NCI-H524 (cell line): ENCODE measurements around the gene GNB1L.
A peak's percentile ranks its signal among the peaks of the same experiment; 100 is the strongest.

Source experiments
- DNase-seq, 2 experiments: peaks; one replicate each; lab custom pipeline; 2025; lab: John Stamatoyannopoulos, UW

GNB1L gene

DNA sequence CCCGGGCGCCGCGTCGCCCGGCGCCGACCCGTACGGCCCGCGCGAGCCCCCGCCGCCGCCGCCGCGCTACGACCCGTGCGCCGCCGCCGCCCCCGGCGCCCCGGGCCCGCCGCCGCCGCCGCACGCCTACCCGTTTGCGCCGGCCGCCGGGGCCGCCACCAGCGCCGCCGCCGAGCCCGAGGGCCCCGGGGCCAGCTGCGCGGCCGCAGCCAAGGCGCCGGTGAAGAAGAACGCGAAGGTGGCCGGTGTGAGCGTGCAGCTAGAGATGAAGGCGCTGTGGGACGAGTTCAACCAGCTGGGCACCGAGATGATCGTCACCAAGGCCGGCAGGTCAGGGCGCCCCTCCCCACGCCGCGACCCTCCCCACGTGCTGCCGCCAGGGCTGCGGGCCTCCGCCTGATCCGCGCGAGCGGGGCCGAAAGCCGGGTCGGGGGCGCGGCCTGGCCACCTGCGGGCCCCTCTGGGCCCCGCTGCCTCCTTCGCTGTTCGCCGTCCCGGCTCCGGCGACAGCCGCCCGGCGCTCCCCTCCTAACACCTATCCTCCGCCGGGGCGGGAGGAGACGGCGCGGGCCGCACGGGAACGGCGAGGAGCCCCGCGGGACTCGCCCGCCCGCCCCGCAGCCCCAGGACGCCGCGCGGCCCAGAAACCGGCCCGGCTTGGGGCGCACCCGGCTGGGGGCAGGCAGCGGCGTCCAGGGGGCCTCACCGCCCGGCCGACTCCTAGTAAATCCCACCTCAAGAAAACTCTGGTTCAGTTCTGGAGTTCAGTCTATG, 93.5 kb downstream of the GNB1L start:
- DNase-seq: no peak

GRCh38 chr22:19760058-19760950, 94.4 kb downstream of the GNB1L start, which contains the start of gene TBX1:
Gene TBX1 (plus strand): TSS chr22:19760778. CDS start chr22:19760844, 66 bp downstream.
- no peak for DNase-seq

DNA sequence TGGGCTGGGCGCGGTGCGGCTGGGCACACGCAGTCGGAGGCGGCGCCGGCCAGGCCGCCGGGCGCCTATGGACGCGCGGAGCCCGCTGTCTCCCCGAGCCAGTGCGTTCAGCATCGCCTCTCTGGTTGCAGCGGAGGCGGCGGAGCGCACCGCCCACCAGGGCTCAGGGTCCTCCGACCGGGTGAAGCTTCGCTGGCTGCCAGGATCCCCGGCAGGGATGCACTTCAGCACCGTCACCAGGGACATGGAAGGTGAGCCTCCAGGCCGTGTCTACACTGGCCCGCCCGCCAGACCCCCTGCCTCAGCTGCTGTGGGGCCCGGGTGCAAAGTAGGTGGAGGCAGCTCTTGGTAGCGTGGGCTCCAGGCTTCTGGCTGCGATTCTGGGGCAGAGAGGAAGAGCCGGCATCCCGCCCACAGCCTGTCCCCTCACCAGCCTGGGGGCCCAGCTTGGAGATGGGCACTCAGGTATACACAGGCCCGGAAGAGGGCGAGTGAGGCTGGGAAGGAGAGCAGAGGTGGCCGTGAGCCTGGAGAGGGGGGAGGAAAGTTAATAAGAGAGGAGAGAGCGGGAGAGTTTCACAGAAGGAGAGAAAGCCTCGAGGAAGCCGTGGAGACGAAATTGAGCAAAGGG, 95.1 kb downstream of the GNB1L start:
- peak in 1 of 2 experiments; percentile 27 for DNase-seq

DNA sequence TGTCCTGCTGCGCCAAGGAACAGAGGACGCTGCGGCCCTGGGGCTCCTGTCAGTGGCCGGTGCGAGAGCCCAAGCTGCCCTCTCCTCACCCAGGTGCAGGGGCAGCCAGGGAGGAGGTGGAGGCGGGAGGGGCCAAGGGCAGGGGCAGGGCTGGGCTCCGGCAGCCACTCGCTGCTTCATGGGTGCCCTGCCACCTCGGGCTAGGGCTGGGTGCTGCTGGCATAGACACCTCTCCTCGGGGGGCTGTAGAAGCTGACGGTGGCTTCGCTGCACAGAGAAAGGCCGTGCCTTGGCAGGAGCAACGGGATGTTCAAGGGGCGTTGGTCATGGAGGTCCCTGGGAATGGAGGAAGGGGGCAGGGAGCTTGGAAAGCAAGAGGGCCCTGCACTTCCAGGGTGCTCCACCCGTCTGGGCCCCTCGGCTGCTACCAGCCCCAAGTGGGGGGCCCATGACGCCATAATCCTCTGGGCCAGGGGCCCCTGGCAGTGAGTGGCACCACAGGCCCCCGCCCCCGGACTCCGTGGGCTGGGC, 95.7 kb downstream of the GNB1L start:
- DNase-seq: no peak

GRCh38 chr22:19757985-19758895, 96.4 kb downstream of the GNB1L start:
- no peak for DNase-seq

GRCh38 chr22:19757140-19757984, 97.3 kb downstream of the GNB1L start:
- DNase-seq: no peak

DNA sequence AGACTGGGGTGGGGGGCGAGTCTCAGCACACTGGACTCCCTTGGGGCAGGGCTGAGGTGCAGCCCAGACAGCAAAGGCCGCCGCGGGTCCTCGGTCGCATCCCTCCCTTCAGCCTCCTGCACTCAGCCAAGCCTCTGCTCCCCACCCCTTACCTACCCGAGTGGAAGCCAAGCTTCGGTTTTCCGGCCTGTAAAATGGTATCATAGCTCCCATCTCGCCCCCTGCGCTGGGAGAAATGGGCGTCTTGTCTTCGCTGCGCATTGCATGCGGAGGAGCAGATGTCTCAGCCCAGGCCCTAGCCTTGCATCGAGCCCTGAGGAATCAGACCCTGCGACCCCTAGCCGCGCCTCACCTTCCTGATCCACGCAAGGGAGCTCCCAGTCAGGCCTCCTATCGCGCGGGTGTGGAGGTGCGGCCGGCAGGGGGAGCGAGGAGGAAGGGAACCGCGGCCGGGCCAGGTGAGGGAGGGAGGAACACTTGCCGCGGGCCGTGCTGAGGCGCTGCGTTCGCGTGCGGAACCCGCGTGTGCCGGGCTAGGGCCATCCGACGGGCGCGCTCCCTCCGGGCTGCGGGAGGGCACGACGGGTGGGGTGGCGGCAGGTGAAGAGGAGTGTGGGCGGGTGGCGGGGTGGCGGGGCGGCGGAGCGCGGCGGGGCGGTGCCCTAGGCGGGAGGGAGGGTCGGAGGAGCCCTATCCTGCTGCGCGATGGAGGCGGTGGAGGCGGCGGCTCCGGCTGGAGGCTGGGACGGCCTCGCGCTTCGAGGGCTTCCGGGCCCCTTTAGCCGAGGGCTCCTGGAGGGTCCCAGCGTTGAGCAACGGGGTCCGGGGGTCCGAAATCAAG, 98.2 kb downstream of the GNB1L start:
- DNase-seq: peak in 1 of 2 experiments; percentile 40

DNA sequence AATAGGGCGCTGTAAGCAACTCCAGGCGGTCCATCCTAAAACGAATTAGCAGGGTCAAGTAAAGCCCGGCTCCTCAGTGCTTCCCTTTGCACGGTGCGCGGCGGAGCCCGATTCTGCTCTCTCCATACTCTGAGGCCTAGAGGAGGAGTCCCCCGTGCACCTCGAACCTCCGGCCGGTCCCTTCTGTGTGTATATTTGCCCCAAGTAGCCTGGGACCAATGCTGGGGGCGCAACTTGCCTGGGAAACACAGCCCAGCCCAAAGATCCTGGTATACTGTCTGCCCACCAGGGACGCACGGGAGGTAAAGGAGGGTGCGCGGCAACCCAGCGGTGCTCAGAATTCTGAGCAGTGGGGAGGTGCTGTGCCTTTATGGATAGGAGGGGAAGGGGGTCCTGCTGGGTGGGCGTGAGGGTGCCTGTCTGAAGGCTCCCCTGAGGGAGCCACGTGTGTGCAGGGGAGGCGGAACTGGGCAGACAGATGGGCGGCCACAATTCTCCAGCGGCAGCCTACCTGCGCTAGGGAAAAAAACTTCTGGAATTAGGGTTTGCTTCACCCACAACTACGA, 98.9 kb downstream of the GNB1L start:
- DNase-seq: peak in 1 of 2 experiments; percentile 26

DNA sequence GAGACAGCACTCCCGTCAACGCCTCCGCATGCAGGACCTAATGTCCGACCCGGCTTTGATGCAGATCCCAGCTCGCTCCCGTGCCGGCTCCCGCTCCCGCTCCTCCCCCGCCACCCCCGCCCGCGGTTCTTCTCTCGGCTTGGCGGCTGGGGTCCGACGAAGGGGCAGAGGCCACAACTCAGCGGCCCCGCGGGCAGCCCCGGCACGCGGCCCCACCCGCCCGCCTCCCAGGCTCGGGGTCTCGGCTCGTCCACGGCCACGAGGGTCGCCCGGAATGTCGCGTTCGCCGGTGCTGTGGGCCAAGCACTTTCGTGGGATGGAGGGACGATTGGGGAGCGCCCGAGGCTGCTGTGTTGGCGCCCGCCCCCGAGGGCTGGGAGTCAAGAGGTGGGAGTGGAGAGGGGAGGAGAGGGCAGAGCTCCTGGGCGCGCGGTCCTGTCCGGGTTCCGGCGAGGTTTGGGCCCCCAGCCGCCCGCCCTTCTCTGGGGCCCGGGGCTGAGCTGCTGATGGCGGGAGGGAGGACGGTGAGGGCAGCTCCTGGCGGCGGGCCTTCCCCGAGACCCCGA, 99.4 kb downstream of the GNB1L start:
- no peak for DNase-seq

GRCh38 chr22:19754701-19755144, 100.0 kb downstream of the GNB1L start:
- DNase-seq: no peak

GRCh38 chr22:19753996-19754700, 100.5 kb downstream of the GNB1L start:
- DNase-seq: peak in 1 of 2 experiments; percentile 34

DNA sequence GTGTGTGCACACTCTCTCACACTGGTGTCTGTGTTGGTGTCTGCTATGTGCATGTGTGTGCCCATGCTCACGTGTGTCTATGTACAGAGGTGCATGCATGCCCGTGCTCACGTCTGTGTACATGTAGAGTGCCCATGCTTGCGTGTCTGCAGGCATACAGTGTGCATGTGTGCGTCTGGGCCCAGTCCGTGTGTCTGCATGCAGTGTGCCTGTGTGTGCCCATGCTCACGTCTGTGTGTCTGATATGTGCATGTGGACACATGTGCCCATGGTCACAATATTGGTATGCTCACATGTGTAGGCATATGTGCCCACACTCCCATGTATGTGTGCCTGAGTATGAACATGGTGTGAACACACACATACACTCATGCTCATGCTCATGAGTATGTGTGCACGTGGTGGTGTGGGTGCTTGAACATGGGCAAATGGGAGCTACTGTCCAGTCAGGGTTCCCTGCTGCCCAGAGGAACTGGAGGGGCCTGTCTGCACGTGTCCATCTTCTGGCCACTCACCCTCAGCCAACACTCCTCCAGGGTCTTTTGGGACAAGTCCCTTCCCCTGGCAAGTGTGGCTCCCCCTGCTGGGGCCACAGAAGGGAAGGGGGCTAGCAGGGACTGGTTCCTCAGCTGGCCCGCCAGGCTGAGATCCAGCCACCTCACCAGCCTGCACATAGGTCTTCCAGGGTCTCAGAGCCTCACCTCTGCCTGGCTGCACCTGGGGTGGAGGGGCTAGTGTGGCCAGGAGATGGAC, 101.4 kb downstream of the GNB1L start:
- DNase-seq: peak in 1 of 2 experiments; percentile 25

DNA sequence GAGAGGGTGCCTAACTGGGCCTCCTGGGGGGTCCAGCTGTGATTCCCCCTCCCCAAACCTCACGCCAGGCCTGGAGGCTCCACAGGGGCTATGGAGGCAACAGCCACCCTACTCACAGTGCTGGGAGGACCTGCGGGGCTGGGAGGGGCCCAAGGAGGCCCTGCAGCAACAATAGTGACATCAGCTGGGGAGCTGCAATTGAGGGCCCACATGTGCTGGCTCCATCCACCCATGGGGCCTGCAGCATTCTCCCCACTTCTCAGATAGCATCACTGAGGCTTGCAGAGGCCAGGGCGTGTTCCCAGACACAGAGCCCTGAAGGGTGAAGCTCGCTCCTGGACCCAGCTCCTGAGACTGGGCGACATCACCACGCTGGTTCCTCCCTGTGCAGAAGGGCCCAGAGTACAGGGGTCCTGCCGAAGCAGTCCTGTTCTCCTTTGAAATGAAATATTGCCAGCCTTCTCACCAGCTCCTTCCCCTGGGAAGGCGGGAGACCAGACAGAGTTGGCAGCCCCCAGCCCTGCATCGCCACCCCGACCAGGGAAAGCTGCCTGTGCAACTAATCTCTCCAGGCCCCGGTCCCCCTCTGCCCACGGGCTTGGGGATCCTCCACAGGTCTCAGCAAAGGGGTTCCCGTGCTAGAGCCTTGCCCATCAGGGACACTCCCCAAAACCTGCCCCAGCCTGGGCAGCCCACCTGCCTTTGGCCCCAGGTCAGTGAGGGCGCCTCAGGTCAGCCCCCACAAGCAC, 103.0 kb downstream of the GNB1L start:
- DNase-seq: no peak

- DNase-seq: no peak
Observed at GRCh38 chr22:19750507-19751490, 103.9 kb downstream of the GNB1L start.

DNA sequence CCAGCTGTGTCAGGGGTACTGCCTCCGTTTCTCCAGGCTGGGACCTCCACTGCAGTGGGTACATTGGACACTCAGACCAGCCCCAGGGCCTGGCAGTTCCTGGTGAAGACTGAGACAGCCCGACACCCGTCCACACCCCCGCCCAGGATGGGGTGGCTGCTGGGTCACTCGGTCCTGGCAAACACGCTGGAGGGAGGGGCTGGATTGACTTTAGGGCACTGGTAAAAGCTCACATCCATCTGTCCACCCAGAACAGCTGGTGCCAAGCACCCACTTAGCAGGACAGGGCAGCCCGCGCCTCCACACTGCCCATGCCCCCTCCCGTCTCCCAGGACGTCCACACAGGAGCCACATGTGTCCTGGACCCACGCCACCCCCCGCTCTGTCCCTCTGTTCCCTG, 104.8 kb downstream of the GNB1L start:
- DNase-seq: peak in 1 of 2 experiments; percentile 23
